ENCODE measurements around the gene JAK2.

DNA sequence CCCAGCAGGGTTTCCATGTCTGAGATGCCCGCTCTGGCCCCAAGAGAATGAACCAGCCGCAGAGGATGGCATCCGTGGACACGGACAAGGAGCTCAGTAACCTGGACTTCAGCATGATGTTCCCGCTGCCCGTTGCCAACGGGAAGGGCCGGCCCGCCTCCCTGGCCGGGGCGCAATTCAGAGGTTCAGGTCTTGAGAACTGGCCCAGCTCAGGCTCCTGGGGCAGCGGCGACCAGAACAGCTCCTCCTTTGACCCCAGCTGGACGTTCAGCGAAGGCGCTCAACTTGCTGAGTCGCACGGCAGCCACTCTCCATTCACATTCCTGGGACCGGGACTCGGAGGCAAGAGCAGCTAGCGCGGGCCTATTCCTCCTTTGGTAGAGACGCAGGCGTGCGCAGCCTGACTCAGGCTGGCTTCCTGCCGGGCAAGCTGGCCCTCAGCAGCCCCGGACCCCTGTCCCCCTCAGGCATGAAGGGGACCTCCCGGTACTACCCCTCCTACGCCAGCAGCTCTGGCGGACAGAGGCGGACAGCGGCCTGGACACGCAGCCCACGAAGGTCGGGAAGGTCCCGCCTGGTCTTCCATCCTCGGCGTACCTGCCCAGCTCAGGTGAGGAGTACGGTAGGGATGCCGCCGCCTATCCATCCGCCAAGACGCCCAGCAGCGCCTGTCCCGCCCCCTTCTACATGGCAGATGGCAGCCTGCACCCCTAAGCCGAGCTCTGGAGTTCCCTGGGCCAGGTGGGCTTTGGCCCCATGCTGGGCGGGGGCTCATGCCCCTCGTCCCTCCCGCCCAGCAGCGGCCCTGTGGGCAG, 126.0 kb downstream of the JAK2 start:
- TF ChIP-seq SIN3A (IDR thresholded peaks at IDR 0.05; ENCODE audit: low read depth, low read length) (no peak), FOS (IDR thresholded peaks at IDR 0.05; ENCODE audit: borderline replicate concordance, extremely low read depth, insufficient read length) (no peak), BRCA1 (IDR thresholded peaks at IDR 0.05; ENCODE audit: low read depth, low read length) (no peak), NRF1 (conservative IDR thresholded peaks at IDR 0.05; ENCODE audit: low read depth, low read length) (no peak), RFX5 (IDR thresholded peaks at IDR 0.05; ENCODE audit: low read depth, low read length) (no peak), CREB1 (IDR thresholded peaks at IDR 0.05; ENCODE audit: low read depth) (no peak), CTCF (IDR thresholded peaks at IDR 0.05 in 2 of 3, conservative IDR thresholded peaks at IDR 0.05 in 1 of 3; ENCODE audit: control insufficient read depth in 2 of 3, extremely low read depth in 1 of 3, insufficient read depth in 1 of 3, low read depth in 3 of 3, low read length in 3 of 3) (no peak), MXI1 (IDR thresholded peaks at IDR 0.05; ENCODE audit: low read depth, low read length) (no peak), EZH2 (IDR thresholded peaks at IDR 0.05; ENCODE audit: borderline replicate concordance, control insufficient read depth, low read depth, low read length) (no peak), NR2C2 (IDR thresholded peaks at IDR 0.05; ENCODE audit: borderline replicate concordance, control insufficient read depth, insufficient read length, low read depth) (no peak), EP300 (IDR thresholded peaks at IDR 0.05; ENCODE audit: borderline replicate concordance in 1 of 2, control insufficient read depth in 1 of 2, low read depth in 2 of 2, low read length in 2 of 2) (no peak)
